CD14-positive monocyte (primary cell): Measurements from ENCODE around the gene ELMO3. TPM values are rescaled to one million over a fixed set of nuclear protein-coding genes. Genes with fewer than 3 reads are reported as not detected.

ENCODE experiments used
- DNase-seq, 3 donors: peaks; one replicate each; pipeline ENCODE4 v3.0.0-alpha.2; 2011 to 2022
- H2AFZ ChIP-seq: 2 replicates; pipeline ENCODE4 v1.6.0; 2012; ENCODE audit warnings: mild to moderate bottlenecking, low read depth, low read length, inconsistent platforms; ENCODE audit not compliant: insufficient read depth, poor library complexity, severe bottlenecking
- H3K27ac ChIP-seq, 2 donors: 1 replicate in 1 of 2; 2 replicates in 1 of 2; pipeline ENCODE4 v1.5.1; 2012 to 2013; ENCODE audit warnings: low read length in 2 of 2, control low read depth in 1 of 2, inconsistent platforms in 1 of 2, low read depth in 1 of 2, mild to moderate bottlenecking in 1 of 2
- H3K27me3 ChIP-seq, 2 donors: one replicate each; pipeline versions ENCODE4 v1.6.0 to v1.6.1; 2011 to 2013; ENCODE audit warnings: low read length in 2 of 2; ENCODE audit not compliant: control insufficient read depth in 2 of 2, insufficient read depth in 2 of 2
- H3K36me3 ChIP-seq, 2 donors: replicated peaks in 1 of 2; 1 replicate in 1 of 2; 2 replicates in 1 of 2; pipeline versions ENCODE4 v1.5.1 to v1.6.1; 2012 to 2013; ENCODE audit warnings: low read length in 2 of 2, control low read depth in 1 of 2, inconsistent platforms in 1 of 2, mild to moderate bottlenecking in 1 of 2; ENCODE audit not compliant: insufficient read depth in 2 of 2, control insufficient read depth in 1 of 2
- H3K4me1 ChIP-seq, 2 donors: 1 replicate in 1 of 2; 2 replicates in 1 of 2; pipeline versions ENCODE4 v1.5.1 to v1.6.1; 2012 to 2013; ENCODE audit warnings: low read length in 2 of 2, control low read depth in 1 of 2, inconsistent platforms in 1 of 2, mild to moderate bottlenecking in 1 of 2, moderate library complexity in 1 of 2; ENCODE audit not compliant: insufficient read depth in 2 of 2, control insufficient read depth in 1 of 2
- H3K4me2 ChIP-seq: replicated peaks from 2 replicates; pipeline ENCODE3; 2012; ENCODE audit warnings: low read length, moderate library complexity, mild to moderate bottlenecking; ENCODE audit not compliant: poor library complexity, severe bottlenecking; ENCODE audit errors: extremely low read depth
- H3K4me3 ChIP-seq, 3 experiments: fragments of 200-600 bp in 1 of 3; sonication (generic) in 1 of 3; replicated peaks in 1 of 3; 1 replicate in 2 of 3; 2 replicates in 1 of 3; pipeline ENCODE4 v1.5.1; 2011 to 2013; ENCODE audit warnings: low read length in 3 of 3, mild to moderate bottlenecking in 3 of 3, control low read depth in 2 of 3, low read depth in 2 of 3, inconsistent platforms in 1 of 3, moderate library complexity in 1 of 3
- H3K79me2 ChIP-seq: 2 replicates; pipeline ENCODE4 v1.6.0; 2012; ENCODE audit warnings: mild to moderate bottlenecking, control low read depth, inconsistent platforms, low read length, moderate library complexity; ENCODE audit not compliant: insufficient read depth
- H3K9ac ChIP-seq: 2 replicates; pipeline ENCODE4 v1.6.0; 2017; ENCODE audit warnings: low read length, mild to moderate bottlenecking; ENCODE audit not compliant: insufficient read depth, poor library complexity, severe bottlenecking
- H3K9me3 ChIP-seq, 2 donors: replicated peaks in 1 of 2; 1 replicate in 1 of 2; 2 replicates in 1 of 2; pipeline versions ENCODE4 v1.5.1 to v1.6.1; 2012 to 2013; ENCODE audit warnings: low read length in 2 of 2, control low read depth in 1 of 2; ENCODE audit not compliant: control insufficient read depth in 1 of 2, insufficient read depth in 1 of 2
- H4K20me1 ChIP-seq: 2 replicates; pipeline ENCODE4 v1.6.0; 2012; ENCODE audit warnings: mild to moderate bottlenecking, low read length, control low read depth, moderate library complexity; ENCODE audit not compliant: insufficient read depth
- H3K27ac Mint-ChIP-seq, 7 donors: one replicate each; pipeline ENCODE4 v1.8.0; 2020; ENCODE audit warnings: mild to moderate bottlenecking in 7 of 7, mixed read lengths in 7 of 7, moderate library complexity in 6 of 7, inconsistent platforms in 2 of 7
- H3K27me3 Mint-ChIP-seq, 3 donors: one replicate each; pipeline ENCODE4 v1.8.0; 2021 to 2022; ENCODE audit warnings: low read depth in 3 of 3, mild to moderate bottlenecking in 3 of 3, mixed read lengths in 3 of 3, moderate library complexity in 3 of 3, inconsistent platforms in 1 of 3
- H3K36me3 Mint-ChIP-seq, 2 donors: one replicate each; pipeline ENCODE4 v1.8.0; 2020; ENCODE audit warnings: mixed read lengths in 2 of 2, inconsistent platforms in 1 of 2, mild to moderate bottlenecking in 1 of 2
- H3K4me1 Mint-ChIP-seq: one replicate; pipeline ENCODE4 v1.8.0; 2020; ENCODE audit warnings: mild to moderate bottlenecking, mixed read lengths
- H3K4me3 Mint-ChIP-seq, 2 donors: one replicate each; pipeline ENCODE4 v1.8.0; 2020; ENCODE audit warnings: mild to moderate bottlenecking in 2 of 2, mixed read lengths in 2 of 2, moderate library complexity in 1 of 2
- H3K9me3 Mint-ChIP-seq, 7 donors: one replicate each; pipeline ENCODE4 v1.8.0; 2020 to 2022; ENCODE audit warnings: mixed read lengths in 7 of 7, mild to moderate bottlenecking in 6 of 7, moderate library complexity in 6 of 7, inconsistent platforms in 2 of 7
- WGBS: methylation state at CpG from one replicate; pipeline ENCODE4 v1.1.5; 2013; ENCODE audit warnings: missing lambda C conversion rate; ENCODE audit not compliant: insufficient coverage; 5-methylcytosine and 5-hydroxymethylcytosine counted together
- intact Hi-C, 2 donors: fragments of 100-400 bp; cut with micrococcal nuclease; formaldehyde crosslinking; loops; one replicate each; pipeline versions ENCODE4 v1.15.0 to v1.15.1; 2023
- polyA plus RNA-seq, 3 donors: library from polyadenylated mRNA; depleted of rRNA in 1 of 3; unstranded in 2 of 3; stranded (reverse) in 1 of 3; fragments of 300-500 nt in 2 of 3; fragments of >200 nt in 1 of 3; fragmentation: Illumina TruSeq in 2 of 3; gene quantifications; 1 replicate in 2 of 3; 2 replicates in 1 of 3; pipeline ENCODE4 v1.2.3, GENCODE V29; 2012 to 2021
- TF ChIP-seq, protein P1 (sequence below): fragments of 200-600 bp; IDR thresholded peaks from one replicate; pipeline ENCODE4 v1.8.0; 2022; ENCODE audit warnings: antibody characterized with exemption, mild to moderate bottlenecking

Gene ELMO3
- polyA plus RNA-seq, 3 donors = 0.15 to 7.0 TPM; not detected in 1

DNA sequence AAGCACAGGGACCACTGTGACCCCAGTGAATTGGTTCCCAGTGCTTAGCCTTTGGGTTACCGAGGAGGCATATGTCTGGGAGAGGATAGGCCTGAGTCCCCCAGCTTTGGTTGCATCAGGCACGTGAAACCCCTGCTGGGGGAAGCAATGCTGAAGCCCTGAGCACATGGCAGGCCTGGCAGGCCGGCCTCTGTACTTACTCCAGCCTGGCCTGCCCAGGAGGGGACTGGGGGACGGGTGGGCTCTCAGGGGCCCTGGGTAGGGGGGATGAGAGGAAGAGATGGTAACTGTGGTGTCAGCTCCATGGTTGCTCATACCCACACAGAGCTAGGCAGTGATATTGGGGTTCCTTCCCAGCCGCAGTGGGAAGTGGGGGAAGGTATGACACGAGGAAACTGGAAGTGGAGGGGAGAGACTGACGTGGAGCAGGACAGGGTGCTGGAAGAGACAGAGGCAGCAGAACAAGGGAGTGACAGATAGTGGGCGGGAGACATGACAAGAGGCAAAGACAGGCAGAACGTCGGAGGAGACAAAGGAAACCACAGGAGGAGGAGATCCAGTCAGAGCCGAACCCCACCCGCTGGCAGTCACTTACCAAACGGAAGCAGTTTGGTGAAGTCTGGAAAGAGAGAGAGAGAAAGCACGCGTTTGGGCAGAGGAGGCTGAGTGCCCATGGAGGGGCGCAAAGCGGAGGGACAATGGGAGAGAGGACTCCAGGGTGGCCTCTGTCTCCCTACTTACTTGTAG lies 37.1 kb downstream of the ELMO3 start:
- Mint-ChIP-seq H3K27ac (peak overlapping the region in 6 of 7 donors; percentile 2 to 77 (median 52)), H3K4me1 (peaks cover 12% of the 10 kb centered on the region), H3K36me3 (peaks cover 70 to 93% of the 10 kb centered on the region in 2 donors), H3K27me3 (peaks cover 0 to 4% (median 2%) of the 10 kb centered on the region in 3 donors), H3K4me3 (no peak overlapping the region), H3K9me3 (peaks cover 0 to 3% (median 0%) of the 10 kb centered on the region in 7 donors)
- Histone ChIP-seq H3K27ac (peak overlapping the region in 1 of 2 donors; percentile 31), H3K9me3 (no peaks in the 10 kb centered on the region), H3K4me2 (no peak overlapping the region), H3K27me3 (no peaks in the 10 kb centered on the region), H2AFZ (no peak overlapping the region), H3K4me3 (no peak overlapping the region), H4K20me1 (peaks cover 58% of the 10 kb centered on the region), H3K36me3 (peaks cover 71 to 87% of the 10 kb centered on the region in 2 donors), H3K4me1 (no peaks in the 10 kb centered on the region), H3K9ac (no peak overlapping the region), H3K79me2 (peaks cover 7% of the 10 kb centered on the region)
- TF ChIP-seq, protein P1, sequence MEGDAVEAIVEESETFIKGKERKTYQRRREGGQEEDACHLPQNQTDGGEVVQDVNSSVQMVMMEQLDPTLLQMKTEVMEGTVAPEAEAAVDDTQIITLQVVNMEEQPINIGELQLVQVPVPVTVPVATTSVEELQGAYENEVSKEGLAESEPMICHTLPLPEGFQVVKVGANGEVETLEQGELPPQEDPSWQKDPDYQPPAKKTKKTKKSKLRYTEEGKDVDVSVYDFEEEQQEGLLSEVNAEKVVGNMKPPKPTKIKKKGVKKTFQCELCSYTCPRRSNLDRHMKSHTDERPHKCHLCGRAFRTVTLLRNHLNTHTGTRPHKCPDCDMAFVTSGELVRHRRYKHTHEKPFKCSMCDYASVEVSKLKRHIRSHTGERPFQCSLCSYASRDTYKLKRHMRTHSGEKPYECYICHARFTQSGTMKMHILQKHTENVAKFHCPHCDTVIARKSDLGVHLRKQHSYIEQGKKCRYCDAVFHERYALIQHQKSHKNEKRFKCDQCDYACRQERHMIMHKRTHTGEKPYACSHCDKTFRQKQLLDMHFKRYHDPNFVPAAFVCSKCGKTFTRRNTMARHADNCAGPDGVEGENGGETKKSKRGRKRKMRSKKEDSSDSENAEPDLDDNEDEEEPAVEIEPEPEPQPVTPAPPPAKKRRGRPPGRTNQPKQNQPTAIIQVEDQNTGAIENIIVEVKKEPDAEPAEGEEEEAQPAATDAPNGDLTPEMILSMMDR = no peak
- 87% methylated on average over 14 of the region's 17 CpGs for WGBS
- DNase-seq = no peak
- intact Hi-C loops = no loop called here

GRCh38 chr16:67236563-67237395 lies 37.8 kb downstream of the ELMO3 start:
- H4K20me1 ChIP-seq = peaks cover 59% of the 10 kb centered on the region
- Mint-ChIP-seq H3K9me3 (peaks cover 0 to 3% (median 0%) of the 10 kb centered on the region in 7 donors), H3K27ac (peak overlapping the region in 6 of 7 donors; percentile 2 to 77 (median 49)), H3K36me3 (peaks cover 68 to 89% of the 10 kb centered on the region in 2 donors), H3K4me1 (peaks cover 19% of the 10 kb centered on the region), H3K27me3 (peaks cover 0 to 4% (median 2%) of the 10 kb centered on the region in 3 donors), H3K4me3 (no peak overlapping the region)
- peaks cover 7 to 8% of the 10 kb centered on the region in 2 donors for H3K4me1 ChIP-seq
- no peaks in the 10 kb centered on the region for H3K27me3 ChIP-seq
- TF ChIP-seq, protein P1 = no peak
- 93% methylated on average over 24 of the region's 50 CpGs for WGBS
- no peak overlapping the region for H3K27ac ChIP-seq
- no peak overlapping the region for H3K9ac ChIP-seq
- intact Hi-C loops = no loop called here
- no peak overlapping the region for H2AFZ ChIP-seq
- H3K36me3 ChIP-seq = peaks cover 63 to 82% of the 10 kb centered on the region in 2 donors
- H3K79me2 ChIP-seq = peaks cover 15% of the 10 kb centered on the region
- no peak overlapping the region for H3K4me2 ChIP-seq
- peak in 1 of 3 donors; percentile 28 for DNase-seq
- no peak overlapping the region for H3K4me3 ChIP-seq
- H3K9me3 ChIP-seq = no peaks in the 10 kb centered on the region
